ENCODE results near the gene SMC6.

Gene SMC6

DNA sequence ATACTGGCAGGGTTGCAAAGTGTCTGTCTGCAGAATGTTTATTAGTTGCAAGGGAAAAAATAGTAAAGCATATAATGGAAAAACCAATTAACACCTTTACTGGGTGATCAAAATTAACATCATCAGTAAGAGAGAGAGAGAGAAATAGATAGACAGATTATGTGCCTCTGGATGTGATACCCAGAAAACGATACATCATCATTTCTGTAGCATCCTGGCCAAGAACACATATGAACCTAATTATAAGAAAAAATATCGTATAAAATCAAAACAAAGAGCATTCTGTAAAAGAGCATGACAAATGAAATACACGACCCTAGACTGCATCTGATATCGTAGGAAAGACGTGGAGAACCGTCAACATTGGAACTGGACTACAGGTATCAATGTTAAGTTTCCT is 64.6 kb downstream of the SMC6 start:
- no peak overlapping the region for H2AFZ ChIP-seq (ENCODE audit: insufficient read depth, low read length, poor library complexity)
- no peaks in the 10 kb centered on the region for H3K79me1 ChIP-seq (ENCODE audit: low read length)
- no peak overlapping the region for H3K4me3 ChIP-seq (ENCODE audit: low read depth, low read length)
- no peak for DNase-seq
- no peak overlapping the region for H3K4me2 ChIP-seq (ENCODE audit: low read length)
- H3K79me2 ChIP-seq (ENCODE audit: control insufficient read depth, insufficient read depth, low read length, poor library complexity): no peaks in the 10 kb centered on the region
- H4K12ac ChIP-seq (ENCODE audit: low read depth, low read length): no peak overlapping the region
- no peaks in the 10 kb centered on the region for H3K9me3 ChIP-seq (ENCODE audit: insufficient read depth, low read depth, low read length)
- no peaks in the 10 kb centered on the region for H3K27me3 ChIP-seq (ENCODE audit: insufficient read depth, low read length)
- H2BK12ac ChIP-seq (ENCODE audit: low read length): no peak overlapping the region
- no peak overlapping the region for H4K91ac ChIP-seq (ENCODE audit: low read depth, low read length)
- no peak overlapping the region for H3K14ac ChIP-seq (ENCODE audit: low read length)
- no peak overlapping the region for H3K4ac ChIP-seq (ENCODE audit: low read depth, low read length)
- no peak overlapping the region for H2AK5ac ChIP-seq (ENCODE audit: low read length)
- H2BK120ac ChIP-seq (ENCODE audit: insufficient read depth, low read length, poor library complexity): no peak overlapping the region
- no peaks in the 10 kb centered on the region for H3K4me1 ChIP-seq (ENCODE audit: control insufficient read depth in 1 of 2, insufficient read depth in 2 of 2, low read length in 2 of 2)
- no CpG with 5 or more reads among the region's 6 CpGs for WGBS (ENCODE audit: extremely low coverage, insufficient coverage, insufficient read length)
- H3K27ac ChIP-seq (ENCODE audit: low read depth, low read length): no peak overlapping the region
- H4K8ac ChIP-seq (ENCODE audit: low read depth, low read length): no peak overlapping the region
- no peak overlapping the region for H3K18ac ChIP-seq (ENCODE audit: low read length)
- H3K23ac ChIP-seq (ENCODE audit: low read length): no peak overlapping the region
- H2BK5ac ChIP-seq (ENCODE audit: low read depth, low read length, poor library complexity): no peak overlapping the region
- H3K36me3 ChIP-seq (ENCODE audit: control insufficient read depth in 1 of 2, insufficient read depth in 2 of 2, low read length in 2 of 2): peaks cover 3 to 4% of the 10 kb centered on the region in 2 experiments
- no peak overlapping the region for H3K9ac ChIP-seq (ENCODE audit: low read length)

DNA sequence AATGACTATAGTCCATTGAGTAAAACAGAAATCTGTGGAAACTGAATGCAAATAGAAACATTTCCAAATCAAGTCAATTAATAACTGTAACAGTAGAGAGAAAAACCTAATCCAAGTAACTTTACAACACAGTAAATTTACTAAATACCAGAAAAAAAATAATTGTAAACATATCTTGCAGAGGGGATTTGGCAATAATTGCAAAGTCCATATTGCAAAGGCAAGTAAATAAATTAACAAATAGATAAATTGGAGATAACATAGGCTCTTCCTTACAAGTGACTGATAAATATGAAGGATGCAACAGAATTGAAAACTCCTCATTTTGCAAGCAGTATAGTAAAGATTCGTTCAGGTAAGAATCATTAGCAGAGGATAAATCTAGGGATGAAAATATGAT is 65.0 kb downstream of the SMC6 start:
- no peak overlapping the region for H4K91ac ChIP-seq (ENCODE audit: low read depth, low read length)
- no peak overlapping the region for H4K8ac ChIP-seq (ENCODE audit: low read depth, low read length)
- no peak overlapping the region for H4K12ac ChIP-seq (ENCODE audit: low read depth, low read length)
- no peaks in the 10 kb centered on the region for H3K79me1 ChIP-seq (ENCODE audit: low read length)
- no peak overlapping the region for H3K4me3 ChIP-seq (ENCODE audit: low read depth, low read length)
- H3K4me2 ChIP-seq (ENCODE audit: low read length): no peak overlapping the region
- no peak for DNase-seq
- H3K4me1 ChIP-seq (ENCODE audit: control insufficient read depth in 1 of 2, insufficient read depth in 2 of 2, low read length in 2 of 2): no peaks in the 10 kb centered on the region
- H3K27ac ChIP-seq (ENCODE audit: low read depth, low read length): no peak overlapping the region
- H2BK5ac ChIP-seq (ENCODE audit: low read depth, low read length, poor library complexity): no peak overlapping the region
- no CpG with 5 or more reads among the region's 1 CpG for WGBS (ENCODE audit: extremely low coverage, insufficient coverage, insufficient read length)
- H3K36me3 ChIP-seq (ENCODE audit: control insufficient read depth in 1 of 2, insufficient read depth in 2 of 2, low read length in 2 of 2): peaks cover under 1 to 3% of the 10 kb centered on the region in 2 experiments
- H3K79me2 ChIP-seq (ENCODE audit: control insufficient read depth, insufficient read depth, low read length, poor library complexity): no peaks in the 10 kb centered on the region
- H2AK5ac ChIP-seq (ENCODE audit: low read length): no peak overlapping the region
- no peak overlapping the region for H3K9ac ChIP-seq (ENCODE audit: low read length)
- H3K9me3 ChIP-seq (ENCODE audit: insufficient read depth, low read depth, low read length): no peaks in the 10 kb centered on the region
- no peak overlapping the region for H3K4ac ChIP-seq (ENCODE audit: low read depth, low read length)
- no peak overlapping the region for H3K14ac ChIP-seq (ENCODE audit: low read length)
- no peak overlapping the region for H2BK120ac ChIP-seq (ENCODE audit: insufficient read depth, low read length, poor library complexity)
- H3K27me3 ChIP-seq (ENCODE audit: insufficient read depth, low read length): no peaks in the 10 kb centered on the region
- no peak overlapping the region for H2AFZ ChIP-seq (ENCODE audit: insufficient read depth, low read length, poor library complexity)
- H2BK12ac ChIP-seq (ENCODE audit: low read length): no peak overlapping the region
- no peak overlapping the region for H3K23ac ChIP-seq (ENCODE audit: low read length)
- H3K18ac ChIP-seq (ENCODE audit: low read length): no peak overlapping the region

DNA sequence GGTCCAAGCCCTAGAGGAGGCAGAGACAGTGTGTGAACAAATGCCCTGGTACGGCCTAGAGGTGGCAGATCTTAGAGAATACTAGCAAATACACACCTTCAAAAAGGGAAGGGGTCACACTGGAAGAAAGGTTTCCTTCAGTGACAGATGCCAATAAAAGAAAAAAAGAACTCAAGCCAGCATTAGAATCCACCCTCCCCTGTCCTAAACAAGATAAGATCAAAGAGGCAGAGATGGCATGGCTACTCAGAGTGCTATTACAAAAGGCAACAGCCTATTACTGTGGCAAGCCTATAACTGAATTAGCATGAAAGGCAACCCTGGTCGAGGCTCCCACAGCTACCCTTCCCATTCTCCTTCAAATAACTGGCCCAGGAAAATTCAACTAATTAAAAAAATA is 69.6 kb downstream of the SMC6 start:
- Histone ChIP-seq H2BK12ac (ENCODE audit: low read length) (no peak overlapping the region), H3K9me3 (ENCODE audit: insufficient read depth, low read depth, low read length) (no peaks in the 10 kb centered on the region), H2AFZ (ENCODE audit: insufficient read depth, low read length, poor library complexity) (no peak overlapping the region), H3K27ac (ENCODE audit: low read depth, low read length) (no peak overlapping the region), H3K23ac (ENCODE audit: low read length) (no peak overlapping the region), H3K79me1 (ENCODE audit: low read length) (no peaks in the 10 kb centered on the region), H2BK120ac (ENCODE audit: insufficient read depth, low read length, poor library complexity) (no peak overlapping the region), H4K91ac (ENCODE audit: low read depth, low read length) (no peak overlapping the region), H3K4me3 (ENCODE audit: low read depth, low read length) (no peak overlapping the region), H4K8ac (ENCODE audit: low read depth, low read length) (no peak overlapping the region), H2AK5ac (ENCODE audit: low read length) (no peak overlapping the region), H4K12ac (ENCODE audit: low read depth, low read length) (no peak overlapping the region), H3K4ac (ENCODE audit: low read depth, low read length) (no peak overlapping the region), H2BK5ac (ENCODE audit: low read depth, low read length, poor library complexity) (no peak overlapping the region), H3K18ac (ENCODE audit: low read length) (no peak overlapping the region), H3K4me1 (ENCODE audit: control insufficient read depth in 1 of 2, insufficient read depth in 2 of 2, low read length in 2 of 2) (no peaks in the 10 kb centered on the region), H3K36me3 (ENCODE audit: control insufficient read depth in 1 of 2, insufficient read depth in 2 of 2, low read length in 2 of 2) (peaks cover 0 to 2% of the 10 kb centered on the region in 2 experiments), H3K9ac (ENCODE audit: low read length) (no peak overlapping the region), H3K14ac (ENCODE audit: low read length) (no peak overlapping the region), H3K4me2 (ENCODE audit: low read length) (no peak overlapping the region), H3K79me2 (ENCODE audit: control insufficient read depth, insufficient read depth, low read length, poor library complexity) (no peaks in the 10 kb centered on the region), H3K27me3 (ENCODE audit: insufficient read depth, low read length) (no peaks in the 10 kb centered on the region)
- DNase-seq: no peak
- no CpG with 5 or more reads among the region's 2 CpGs for WGBS (ENCODE audit: extremely low coverage, insufficient coverage, insufficient read length)

DNA sequence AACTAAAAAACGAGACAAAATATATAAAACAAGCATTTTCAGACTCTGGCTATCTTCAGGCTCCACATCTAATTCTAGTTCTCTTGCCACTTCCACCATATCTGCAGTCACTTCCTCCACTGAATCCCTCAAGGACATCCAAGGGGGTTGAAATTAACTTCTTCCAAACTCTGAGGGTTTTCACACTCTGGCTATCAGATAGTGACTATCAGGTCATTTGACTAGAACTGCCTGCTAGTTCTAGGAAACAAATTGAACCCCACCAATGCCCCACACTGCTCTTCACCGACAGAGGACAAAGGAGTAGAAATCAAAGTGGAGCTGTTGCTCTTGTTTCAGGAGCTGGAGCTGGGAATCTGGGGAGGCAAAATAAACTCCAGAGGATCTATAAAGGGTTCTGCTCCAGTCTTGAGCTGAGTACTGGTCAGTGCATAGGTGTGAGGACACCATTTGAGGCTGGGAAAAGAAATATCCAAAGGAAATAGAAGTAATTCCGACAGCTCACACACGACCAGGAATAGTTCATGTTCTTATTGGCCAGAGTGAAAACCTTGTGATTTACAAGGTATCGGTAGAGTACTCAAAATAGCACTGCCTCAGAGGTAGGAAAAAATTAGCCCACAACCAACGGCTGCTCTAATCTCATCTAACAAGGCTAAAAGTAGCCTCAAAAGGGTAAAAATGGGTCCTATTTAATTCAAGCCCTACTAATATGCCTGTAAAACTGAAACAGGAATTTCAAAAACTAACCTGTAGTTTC is 71.3 kb downstream of the SMC6 start:
- Histone ChIP-seq H3K23ac (ENCODE audit: low read length) (no peak overlapping the region), H3K14ac (ENCODE audit: low read length) (no peak overlapping the region), H2BK12ac (ENCODE audit: low read length) (no peak overlapping the region), H3K4me3 (ENCODE audit: low read depth, low read length) (no peak overlapping the region), H2BK120ac (ENCODE audit: insufficient read depth, low read length, poor library complexity) (no peak overlapping the region), H3K4me1 (ENCODE audit: control insufficient read depth in 1 of 2, insufficient read depth in 2 of 2, low read length in 2 of 2) (no peaks in the 10 kb centered on the region), H2BK5ac (ENCODE audit: low read depth, low read length, poor library complexity) (no peak overlapping the region), H3K4ac (ENCODE audit: low read depth, low read length) (no peak overlapping the region), H4K8ac (ENCODE audit: low read depth, low read length) (no peak overlapping the region), H3K27ac (ENCODE audit: low read depth, low read length) (no peak overlapping the region), H3K79me2 (ENCODE audit: control insufficient read depth, insufficient read depth, low read length, poor library complexity) (no peaks in the 10 kb centered on the region), H4K91ac (ENCODE audit: low read depth, low read length) (no peak overlapping the region), H3K4me2 (ENCODE audit: low read length) (no peak overlapping the region), H4K12ac (ENCODE audit: low read depth, low read length) (no peak overlapping the region), H3K79me1 (ENCODE audit: low read length) (no peaks in the 10 kb centered on the region), H3K9ac (ENCODE audit: low read length) (no peak overlapping the region), H2AFZ (ENCODE audit: insufficient read depth, low read length, poor library complexity) (no peak overlapping the region), H3K36me3 (ENCODE audit: control insufficient read depth in 1 of 2, insufficient read depth in 2 of 2, low read length in 2 of 2) (no peaks in the 10 kb centered on the region), H2AK5ac (ENCODE audit: low read length) (no peak overlapping the region), H3K27me3 (ENCODE audit: insufficient read depth, low read length) (no peaks in the 10 kb centered on the region), H3K18ac (ENCODE audit: low read length) (no peak overlapping the region), H3K9me3 (ENCODE audit: insufficient read depth, low read depth, low read length) (no peaks in the 10 kb centered on the region)
- no peak for DNase-seq
- no CpG with 5 or more reads among the region's 6 CpGs for WGBS (ENCODE audit: extremely low coverage, insufficient coverage, insufficient read length)

All from trophoblast cell (in vitro differentiated cells and primary cell).